WTC11 (cell line): ENCODE data around the gene SLCO2A1.

Source experiments
- ATF3 ChIP-seq: sonication (generic); formaldehyde crosslinking; conservative IDR thresholded peaks from 2 replicates; pipeline ENCODE4 v1.8.1; 2022; ENCODE audit warnings: mild to moderate bottlenecking, missing genetic modification reagents
- CTCF ChIP-seq: fragments of 200-600 bp; IDR thresholded peaks from 2 replicates; pipeline ENCODE4 v1.8.0; 2022; ENCODE audit warnings: antibody characterized with exemption
- FOXK1 ChIP-seq: sonication (generic); formaldehyde crosslinking; IDR thresholded peaks from 2 replicates; pipeline ENCODE4 v1.8.0; 2022; ENCODE audit warnings: mild to moderate bottlenecking, moderate library complexity, missing genetic modification reagents
- JUN ChIP-seq: sonication (generic); formaldehyde crosslinking; IDR thresholded peaks from 2 replicates; pipeline ENCODE4 v1.8.0; 2023; ENCODE audit warnings: mild to moderate bottlenecking, missing genetic modification reagents
- PREB ChIP-seq: sonication (generic); formaldehyde crosslinking; IDR thresholded peaks from 2 replicates; pipeline ENCODE4 v1.8.1; 2022; ENCODE audit warnings: mild to moderate bottlenecking, missing genetic modification reagents, moderate library complexity, borderline replicate concordance
- USF2 ChIP-seq: sonication (generic); formaldehyde crosslinking; IDR thresholded peaks from 2 replicates; pipeline ENCODE4 v1.8.1; 2023; ENCODE audit warnings: mild to moderate bottlenecking, missing genetic modification reagents, moderate library complexity
- ZNF138 ChIP-seq: sonication (generic); formaldehyde crosslinking; conservative IDR thresholded peaks from 2 replicates; pipeline ENCODE4 v1.8.1; 2022; ENCODE audit warnings: mild to moderate bottlenecking, moderate library complexity, missing genetic modification reagents
- ZNF532 ChIP-seq: fragments of 250-450 bp; sonication (Bioruptor Pico); IDR thresholded peaks from 2 replicates; pipeline ENCODE4 v1.9.0; 2021; ENCODE audit warnings: mild to moderate bottlenecking, borderline replicate concordance
- ZSCAN18 ChIP-seq: fragments of 250-450 bp; sonication (Bioruptor Pico); IDR thresholded peaks from 2 replicates; pipeline ENCODE4 v2.1.2; 2022; ENCODE audit warnings: mild to moderate bottlenecking, moderate library complexity

- no peak for TF ChIP-seq CTCF
- TF ChIP-seq USF2 (CRISPR knock-in tag) = no peak
- TF ChIP-seq JUN (CRISPR knock-in tag) = no peak
- no peak for TF ChIP-seq ATF3
- no peak for TF ChIP-seq ZNF532
- no peak for TF ChIP-seq ZSCAN18 (CRISPR knock-in tag)
- no peak for TF ChIP-seq ZNF138 (CRISPR knock-in tag)
- TF ChIP-seq FOXK1 = no peak
- TF ChIP-seq PREB (CRISPR knock-in tag) = no peak
Measured at GRCh38 chr3:133996996-133997395, 32.7 kb downstream of the SLCO2A1 start.
